IMR-90 (cell line): ENCODE measurements around the gene DGKG. TPM values are rescaled to one million over a fixed set of nuclear protein-coding genes. Genes with fewer than 3 reads are reported as not detected.

ENCODE experiments used
- ATAC-seq: fragments of 200-7000 bp; cut with Tn5 transposase; 2 replicates; pipeline ENCODE4 v1.9.1; 2020; ENCODE audit warnings: low read depth, mild to moderate bottlenecking, moderate library complexity
- BruUV-seq: library from RNA; stranded (reverse); fragments of 400-500 nt; replicated peaks from 2 replicates; lab custom pipeline; 2021; lab: Mats Ljungman, UMichigan
- CTCF ChIA-PET: fragments of 300-600 bp; formaldehyde crosslinking; extraction: SDS; loops from one replicate; lab custom pipeline; 2021; ENCODE audit warnings: antibody characterized with exemption; lab: Yijun Ruan, JAX
- POLR2A ChIA-PET: fragments of 300-600 bp; sonication (Branson Sonifier 250); formaldehyde crosslinking; loops from one replicate; lab custom pipeline; 2022; ENCODE audit warnings: antibody characterized with exemption; ENCODE audit not compliant: unreplicated experiment; lab: Charles Lee
- DNase-seq: peaks from one replicate; pipeline ENCODE4 v3.0.0; 2013
- H2AFZ ChIP-seq: replicated peaks from 2 replicates; pipeline ENCODE3; 2013; ENCODE audit warnings: low read length, mild to moderate bottlenecking; ENCODE audit not compliant: poor library complexity
- H2AK5ac ChIP-seq: 2 replicates; pipeline ENCODE4 v1.6.1; 2013; ENCODE audit warnings: low read depth, low read length, inconsistent platforms
- H2AK9ac ChIP-seq: replicated peaks from 2 replicates; pipeline ENCODE3; 2013; ENCODE audit warnings: mild to moderate bottlenecking, low read depth, low read length, moderate library complexity; ENCODE audit not compliant: poor library complexity
- H2BK120ac ChIP-seq: 2 replicates; pipeline ENCODE4 v1.6.1; 2013; ENCODE audit warnings: low read depth, low read length, inconsistent platforms
- H2BK15ac ChIP-seq: 3 replicates; pipeline ENCODE4 v1.6.1; 2013; ENCODE audit warnings: low read depth, low read length, inconsistent platforms
- H2BK20ac ChIP-seq: 2 replicates; pipeline ENCODE4 v1.6.1; 2013; ENCODE audit warnings: low read depth, mild to moderate bottlenecking, inconsistent platforms, low read length, moderate library complexity
- H2BK5ac ChIP-seq: 2 replicates; pipeline ENCODE4 v1.6.1; 2013; ENCODE audit warnings: mild to moderate bottlenecking, low read depth, low read length, inconsistent platforms; ENCODE audit not compliant: poor library complexity, severe bottlenecking
- H3K14ac ChIP-seq: replicated peaks from 2 replicates; pipeline ENCODE4 v1.6.1; 2013; ENCODE audit warnings: low read depth, low read length, inconsistent platforms
- H3K18ac ChIP-seq: 2 replicates; pipeline ENCODE4 v1.6.1; 2013; ENCODE audit warnings: low read depth, low read length, control low read depth
- H3K23ac ChIP-seq: 2 replicates; pipeline ENCODE4 v1.6.1; 2013; ENCODE audit warnings: low read depth, low read length, inconsistent platforms
- H3K27ac ChIP-seq: 2 replicates; pipeline ENCODE4 v1.5.1; 2013; ENCODE audit warnings: mild to moderate bottlenecking, control low read depth, low read length; ENCODE audit not compliant: insufficient read depth
- H3K27me3 ChIP-seq: 2 replicates; pipeline ENCODE4 v1.6.1; 2013; ENCODE audit warnings: low read length; ENCODE audit not compliant: control insufficient read depth, insufficient read depth
- H3K36me3 ChIP-seq: 2 replicates; pipeline ENCODE4 v1.6.1; 2013; ENCODE audit warnings: low read length, mixed read lengths; ENCODE audit not compliant: control insufficient read depth, insufficient read depth
- H3K4ac ChIP-seq: 2 replicates; pipeline ENCODE4 v1.6.1; 2013; ENCODE audit warnings: low read depth, low read length, inconsistent platforms
- H3K4me1 ChIP-seq: 2 replicates; pipeline ENCODE4 v1.6.1; 2013; ENCODE audit warnings: low read length, mixed read lengths; ENCODE audit not compliant: control insufficient read depth, insufficient read depth
- H3K4me2 ChIP-seq: 2 replicates; pipeline ENCODE4 v1.6.1; 2013; ENCODE audit warnings: low read depth, mild to moderate bottlenecking, control low read depth, low read length, moderate library complexity
- H3K4me3 ChIP-seq: 2 replicates; pipeline ENCODE4 v1.5.1; 2013; ENCODE audit warnings: low read depth, mild to moderate bottlenecking, control low read depth, low read length, moderate library complexity; ENCODE audit not compliant: insufficient read depth
- H3K56ac ChIP-seq: 2 replicates; pipeline ENCODE4 v1.6.1; 2013; ENCODE audit warnings: low read length, inconsistent platforms; ENCODE audit not compliant: insufficient read depth; ENCODE audit errors: extremely low read depth
- H3K79me1 ChIP-seq, 2 experiments: 2 replicates each; pipeline ENCODE4 v1.6.1; 2013; ENCODE audit warnings: low read length in 2 of 2, inconsistent platforms in 1 of 2, low read depth in 1 of 2
- H3K9ac ChIP-seq: 2 replicates; pipeline ENCODE4 v1.6.1; 2013; ENCODE audit warnings: low read depth, low read length, control low read depth
- H3K9me1 ChIP-seq: 2 replicates; pipeline ENCODE4 v1.6.1; 2013; ENCODE audit warnings: low read length, inconsistent platforms; ENCODE audit not compliant: insufficient read depth
- H3K9me3 ChIP-seq: 2 replicates; pipeline ENCODE4 v1.6.1; 2013; ENCODE audit warnings: low read length; ENCODE audit not compliant: control insufficient read depth, insufficient read depth
- H4K20me1 ChIP-seq: 2 replicates; pipeline ENCODE4 v1.6.1; 2013; ENCODE audit warnings: low read length, inconsistent platforms; ENCODE audit not compliant: insufficient read depth
- H4K5ac ChIP-seq: 2 replicates; pipeline ENCODE4 v1.6.1; 2013; ENCODE audit warnings: mild to moderate bottlenecking, low read depth, low read length, control low read depth
- H4K8ac ChIP-seq, 2 experiments: 2 replicates each; pipeline ENCODE4 v1.6.1; 2013; ENCODE audit warnings: low read depth in 2 of 2, low read length in 2 of 2, control low read depth in 1 of 2, inconsistent platforms in 1 of 2
- H4K91ac ChIP-seq: 2 replicates; pipeline ENCODE4 v1.6.1; 2013; ENCODE audit warnings: low read depth, low read length, inconsistent platforms; ENCODE audit not compliant: insufficient read depth
- CHD1 ChIP-seq: IDR thresholded peaks from 2 replicates; pipeline ENCODE4 v1.6.1; 2012; ENCODE audit warnings: low read depth, low read length, improper control_type of control experiment
- ELK1 ChIP-seq: fragments of 150-350 bp; IDR thresholded peaks from 2 replicates; pipeline ENCODE4 v1.6.1; 2016; ENCODE audit warnings: low read depth, mild to moderate bottlenecking, low read length, moderate library complexity, borderline replicate concordance
- MAFK ChIP-seq: IDR thresholded peaks from 2 replicates; pipeline ENCODE4 v1.6.1; 2012; ENCODE audit warnings: low read depth, low read length, improper control_type of control experiment
- MXI1 ChIP-seq: IDR thresholded peaks from 2 replicates; pipeline ENCODE4 v1.6.1; 2012; ENCODE audit warnings: low read depth, mild to moderate bottlenecking, low read length, moderate library complexity, borderline replicate concordance
- NFE2L2 ChIP-seq: fragments of 150-350 bp; IDR thresholded peaks from 2 replicates; pipeline ENCODE4 v1.6.1; 2016; ENCODE audit warnings: low read depth, mild to moderate bottlenecking, low read length
- POLR2A ChIP-seq: IDR thresholded peaks from 2 replicates; pipeline ENCODE4 v1.6.1; 2012; ENCODE audit warnings: mild to moderate bottlenecking, low read depth, low read length
- RAD21 ChIP-seq: IDR thresholded peaks from 2 replicates; pipeline ENCODE4 v1.6.1; 2012; ENCODE audit warnings: low read length, improper control_type of control experiment
- RFX5 ChIP-seq: IDR thresholded peaks from 2 replicates; pipeline ENCODE4 v1.8.0; 2012; ENCODE audit warnings: low read depth, mild to moderate bottlenecking, low read length, moderate library complexity
- SMC3 ChIP-seq: fragments of 150-350 bp; IDR thresholded peaks from 2 replicates; pipeline ENCODE4 v1.6.1; 2016; ENCODE audit warnings: low read depth, mild to moderate bottlenecking, antibody characterized with exemption, low read length, moderate library complexity
- dilution Hi-C: fragments of 300-500 bp; cut with HindIII; formaldehyde crosslinking; loops from one replicate; pipeline ENCODE4 v1.14.3; 2018; ENCODE audit warnings: low sequenced_read_pairs; ENCODE audit not compliant: unreplicated experiment
- in situ Hi-C: fragments of 300-500 bp; cut with MboI; formaldehyde crosslinking; loops from 3 replicates; pipeline ENCODE4 v1.14.3; 2019; ENCODE audit warnings: low sequenced_read_pairs, inconsistent platforms, mixed read lengths
- intact Hi-C: fragments of 100-400 bp; cut with micrococcal nuclease; formaldehyde crosslinking; loops from 2 replicates; pipeline ENCODE4 v1.10.0; 2022
- polyA plus RNA-seq, 3 experiments: library from polyadenylated mRNA; depleted of rRNA; stranded (reverse); fragments of >200 nt; gene quantifications; 2 replicates each; pipeline ENCODE4 v1.2.3, GENCODE V29; 2012; ENCODE audit warnings: low replicate concordance in 1 of 3
- total RNA-seq: library from RNA; depleted of rRNA; stranded (reverse); fragments of >200 nt; gene quantifications from 2 replicates; pipeline ENCODE4 v1.2.3, GENCODE V29; 2012

The DGKG gene
- total and polyA plus RNA-seq, 2 of the 4 experiments (the other 2 are of a cell fraction): 1.2 to 4.1 TPM

DNA sequence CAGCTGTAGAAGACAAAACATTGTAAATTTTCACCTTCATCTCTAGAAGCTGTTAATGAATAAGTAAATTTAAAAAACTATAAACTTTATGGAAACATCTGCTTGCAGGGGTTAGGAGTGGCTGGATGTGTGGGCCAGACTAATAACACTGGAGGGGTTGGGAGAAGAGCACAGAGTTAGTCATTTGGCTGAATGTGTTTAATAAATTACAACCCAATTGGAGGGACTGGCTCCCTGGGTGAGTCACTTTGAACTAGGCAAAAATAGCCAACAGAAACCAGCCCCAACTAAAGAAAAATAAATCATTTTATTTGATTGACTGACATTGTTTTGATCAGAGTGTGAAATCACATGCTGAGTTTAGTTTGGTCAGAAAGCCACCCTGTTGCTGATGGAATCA lies 21.8 kb downstream of the DGKG start:
- ChIA-PET POLR2A (no interaction called here), CTCF (interaction anchor here (0.6 kb wide), 1 partner anchor 150 kb away, joined by 3 read pairs; no protein-coding TSS in a partner anchor)
- H3K9ac ChIP-seq: no peak overlapping the region
- no peak overlapping the region for H2BK5ac ChIP-seq
- no peak overlapping the region for H2BK15ac ChIP-seq
- H2AK5ac ChIP-seq: no peak overlapping the region
- no peaks in the 10 kb centered on the region for H3K9me3 ChIP-seq
- H2AFZ ChIP-seq: no peak overlapping the region
- no peak overlapping the region for H3K18ac ChIP-seq
- H4K91ac ChIP-seq: no peak overlapping the region
- H3K27me3 ChIP-seq: peaks cover 4% of the 10 kb centered on the region
- H2AK9ac ChIP-seq: no peak overlapping the region
- no peak overlapping the region for H3K23ac ChIP-seq
- H3K4me1 ChIP-seq: no peaks in the 10 kb centered on the region
- dilution Hi-C loops: no loop called here
- DNase-seq (no peak), ATAC-seq (no peak)
- H3K4me2 ChIP-seq: no peak overlapping the region
- intact Hi-C loops: no loop called here
- no peak overlapping the region for H3K14ac ChIP-seq
- H3K9me1 ChIP-seq: no peaks in the 10 kb centered on the region
- no peaks in the 10 kb centered on the region for H4K20me1 ChIP-seq
- H3K36me3 ChIP-seq: no peaks in the 10 kb centered on the region
- no peak overlapping the region for H3K27ac ChIP-seq
- H3K56ac ChIP-seq: no peak overlapping the region
- no TSS peak for BruUV-seq
- no peak overlapping the region for H2BK120ac ChIP-seq
- H4K8ac ChIP-seq: no peak overlapping the region
- H3K4me3 ChIP-seq: no peak overlapping the region
- H3K79me1 ChIP-seq: no peaks in the 10 kb centered on the region
- H4K5ac ChIP-seq: no peak overlapping the region
- H3K4ac ChIP-seq: no peak overlapping the region
- in situ Hi-C loops: no loop called here
- TF ChIP-seq CHD1 (no peak), NFE2L2 (no peak), RAD21 (no peak), MXI1 (no peak), SMC3 (no peak), POLR2A (no peak), MAFK (no peak), RFX5 (no peak), ELK1 (no peak)
- H2BK20ac ChIP-seq: no peak overlapping the region
